Naive B cell (primary cell): ENCODE results near the gene ZFAND3. TPM values are rescaled to one million over a fixed set of nuclear protein-coding genes. Genes with fewer than 3 reads are reported as not detected.

Experiments used
- ATAC-seq, 2 donors: fragments of 150-1000 bp; cut with Tn5 transposase; 2 replicates each; pipeline ENCODE4 v1.10.0; 2021; ENCODE audit warnings: low read depth in 2 of 2, mild to moderate bottlenecking in 2 of 2, moderate library complexity in 2 of 2
- DNase-seq: peaks from one replicate; pipeline ENCODE4 v3.0.0; 2022
- H3K27ac Mint-ChIP-seq, 6 donors: one replicate each; pipeline ENCODE4 v1.8.0; 2020 to 2022; ENCODE audit warnings: mild to moderate bottlenecking in 6 of 6, mixed read lengths in 6 of 6, moderate library complexity in 5 of 6, inconsistent platforms in 2 of 6
- H3K27me3 Mint-ChIP-seq, 3 donors: one replicate each; pipeline ENCODE4 v1.8.0; 2021 to 2022; ENCODE audit warnings: mixed read lengths in 3 of 3, mild to moderate bottlenecking in 1 of 3
- H3K36me3 Mint-ChIP-seq, 2 donors: one replicate each; pipeline ENCODE4 v1.8.0; 2020 to 2022; ENCODE audit warnings: mixed read lengths in 2 of 2, inconsistent platforms in 1 of 2, mild to moderate bottlenecking in 1 of 2
- H3K4me1 Mint-ChIP-seq, 3 donors: one replicate each; pipeline ENCODE4 v1.8.0; 2020 to 2022; ENCODE audit warnings: mixed read lengths in 3 of 3, inconsistent platforms in 1 of 3, mild to moderate bottlenecking in 1 of 3, moderate library complexity in 1 of 3
- H3K4me3 Mint-ChIP-seq, 8 donors: one replicate each; pipeline ENCODE4 v1.8.0; 2020 to 2022; ENCODE audit warnings: mild to moderate bottlenecking in 8 of 8, mixed read lengths in 8 of 8, moderate library complexity in 8 of 8, inconsistent platforms in 2 of 8
- H3K9me3 Mint-ChIP-seq, 7 donors: one replicate each; pipeline ENCODE4 v1.8.0; 2020 to 2022; ENCODE audit warnings: mixed read lengths in 7 of 7, mild to moderate bottlenecking in 5 of 7, inconsistent platforms in 2 of 7, moderate library complexity in 1 of 7
- polyA plus RNA-seq, 6 donors: library from polyadenylated mRNA; unstranded; fragments of 300-500 nt; fragmentation: Illumina TruSeq; gene quantifications; one replicate each; pipeline ENCODE4 v1.2.3, GENCODE V29; 2021; ENCODE audit warnings: low read depth in 6 of 6

Gene ZFAND3
- polyA plus RNA-seq, 6 donors from 2014 or later, result 1.9 to 6.7 (median 4.4) TPM

- no peaks in the 10 kb centered on the region for H3K27me3 Mint-ChIP-seq
- H3K27ac Mint-ChIP-seq, result no peak overlapping the region
- no peaks in the 10 kb centered on the region for H3K9me3 Mint-ChIP-seq
- ATAC-seq (no peak), DNase-seq (no peak)
- no peak overlapping the region for H3K4me3 Mint-ChIP-seq
- H3K36me3 Mint-ChIP-seq, result peaks cover 3 to 31% of the 10 kb centered on the region in 2 donors
- H3K4me1 Mint-ChIP-seq, result peaks cover 0 to 4% (median 0%) of the 10 kb centered on the region in 3 donors
Measured at GRCh38 chr6:38192011-38192410, 372.5 kb downstream of the ZFAND3 start.

- Mint-ChIP-seq H3K36me3 (peaks cover 3 to 30% of the 10 kb centered on the region in 2 donors), H3K9me3 (no peaks in the 10 kb centered on the region), H3K4me3 (no peak overlapping the region), H3K27me3 (no peaks in the 10 kb centered on the region), H3K27ac (peak overlapping the region in 1 of 6 donors; percentile 63), H3K4me1 (no peaks in the 10 kb centered on the region)
- DNase-seq, result no peak
- ATAC-seq, result no peak
Measured at GRCh38 chr6:38192487-38192886, 373.0 kb downstream of the ZFAND3 start.

- ATAC-seq (no peak), DNase-seq (no peak)
- H3K4me3 Mint-ChIP-seq, result no peak overlapping the region
- peaks cover 6 to 30% of the 10 kb centered on the region in 2 donors for H3K36me3 Mint-ChIP-seq
- H3K27me3 Mint-ChIP-seq, result no peaks in the 10 kb centered on the region
- no peaks in the 10 kb centered on the region for H3K9me3 Mint-ChIP-seq
- H3K4me1 Mint-ChIP-seq, result no peaks in the 10 kb centered on the region
- peak overlapping the region in 1 of 6 donors; percentile 88 for H3K27ac Mint-ChIP-seq
Measured at GRCh38 chr6:38193051-38193450, 373.5 kb downstream of the ZFAND3 start.

- H3K27me3 Mint-ChIP-seq, result no peaks in the 10 kb centered on the region
- H3K27ac Mint-ChIP-seq, result peak overlapping the region in 2 of 6 donors; percentile 15 to 65
- ATAC-seq, result no peak
- no peak for DNase-seq
- H3K4me3 Mint-ChIP-seq, result no peak overlapping the region
- H3K9me3 Mint-ChIP-seq, result no peaks in the 10 kb centered on the region
- H3K36me3 Mint-ChIP-seq, result peaks cover 7 to 27% of the 10 kb centered on the region in 2 donors
- no peaks in the 10 kb centered on the region for H3K4me1 Mint-ChIP-seq
Measured at GRCh38 chr6:38193481-38194281, 374.2 kb downstream of the ZFAND3 start.

- Mint-ChIP-seq H3K4me1 (peaks cover 0 to under 1% (median 0%) of the 10 kb centered on the region in 3 donors), H3K9me3 (no peaks in the 10 kb centered on the region), H3K4me3 (no peak overlapping the region), H3K27ac (peak overlapping the region in 1 of 6 donors; percentile 65), H3K27me3 (no peaks in the 10 kb centered on the region), H3K36me3 (peaks cover 7 to 27% of the 10 kb centered on the region in 2 donors)
- ATAC-seq, result no peak
- DNase-seq, result no peak
Measured at GRCh38 chr6:38194282-38194572, 374.7 kb downstream of the ZFAND3 start.

- Mint-ChIP-seq H3K4me1 (peaks cover 0 to 4% (median 0%) of the 10 kb centered on the region in 3 donors), H3K27me3 (no peaks in the 10 kb centered on the region), H3K9me3 (no peaks in the 10 kb centered on the region), H3K4me3 (no peak overlapping the region), H3K36me3 (peaks cover 7 to 27% of the 10 kb centered on the region in 2 donors), H3K27ac (no peak overlapping the region)
- ATAC-seq (no peak), DNase-seq (no peak)
Measured at GRCh38 chr6:38194589-38194988, 375.1 kb downstream of the ZFAND3 start.

GRCh38 chr6:38195113-38195635 lies 375.6 kb downstream of the ZFAND3 start:
- DNase-seq (no peak), ATAC-seq (no peak)
- H3K36me3 Mint-ChIP-seq, result peaks cover 7 to 27% of the 10 kb centered on the region in 2 donors
- no peaks in the 10 kb centered on the region for H3K9me3 Mint-ChIP-seq
- no peaks in the 10 kb centered on the region for H3K27me3 Mint-ChIP-seq
- no peak overlapping the region for H3K4me3 Mint-ChIP-seq
- peaks cover 0 to 10% (median under 1%) of the 10 kb centered on the region in 3 donors for H3K4me1 Mint-ChIP-seq
- peak overlapping the region in 1 of 6 donors; percentile 58 for H3K27ac Mint-ChIP-seq

GRCh38 chr6:38198219-38198618 lies 378.7 kb downstream of the ZFAND3 start:
- ATAC-seq (no peak), DNase-seq (no peak)
- Mint-ChIP-seq H3K27ac (peak overlapping the region in 1 of 6 donors; percentile 49), H3K9me3 (peaks cover 0 to 3% (median 0%) of the 10 kb centered on the region in 7 donors), H3K36me3 (peaks cover 9 to 22% of the 10 kb centered on the region in 2 donors), H3K4me3 (no peak overlapping the region), H3K4me1 (peaks cover 3 to 22% (median 6%) of the 10 kb centered on the region in 3 donors), H3K27me3 (no peaks in the 10 kb centered on the region)

Other genes with a start within 250 kb of the ZFAND3 start
- 1 to 10 TPM in 3 of 6 donors, under 1 TPM in 3; 0.15 to 1.9 (median 1.1) TPM for gene MDGA1, start 121.8 kb upstream of the ZFAND3 start, polyA plus RNA-seq